ENCODE data around the gene POU2AF1. TPM values are rescaled to one million over a fixed set of nuclear protein-coding genes. Genes with fewer than 3 reads are reported as not detected.
A peak's percentile ranks its signal among the peaks of the same experiment; 100 is the strongest.

POU2AF1 gene
- total and polyA plus RNA-seq, 2 donors (not counting 1 experiment from before 2014, with no cell fraction given) = 0.17 TPM; not detected in 1

DNA sequence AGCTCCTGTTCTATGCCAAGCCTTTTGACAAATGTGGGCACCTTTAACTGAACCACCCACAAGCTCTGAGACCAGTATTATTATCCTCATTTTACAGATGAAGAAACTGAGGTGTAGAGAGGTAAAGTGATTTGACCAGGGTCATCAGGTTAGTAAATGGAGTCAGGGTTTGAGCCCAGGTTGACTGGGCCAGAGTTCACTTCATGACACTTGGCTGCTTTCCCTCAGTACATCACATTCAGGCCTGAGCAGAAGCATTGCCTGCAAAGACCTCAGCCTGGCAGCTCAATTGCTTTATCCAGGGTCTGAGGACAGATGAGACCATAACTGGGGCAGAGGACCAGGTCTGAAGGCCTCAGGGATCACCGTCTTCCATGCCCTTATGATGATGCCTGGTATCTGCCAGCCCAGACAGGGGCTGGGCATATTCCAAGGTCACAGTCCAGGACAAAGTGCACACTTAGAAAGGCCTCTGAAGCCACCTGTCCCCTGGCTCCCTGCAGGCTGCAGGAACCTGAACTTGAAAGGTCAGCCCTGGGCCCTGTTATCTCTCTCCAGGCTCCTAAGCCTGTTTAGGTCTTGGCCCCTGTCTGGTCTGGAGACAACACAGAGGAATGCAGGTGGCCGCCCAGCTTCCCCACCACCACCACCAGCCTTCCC lies 48.7 kb downstream of the POU2AF1 start:
- Histone ChIP-seq H3K36me3 (ENCODE audit: control insufficient read depth, insufficient read depth, low read length) (no peaks in the 10 kb centered on the region), H3K79me2 (ENCODE audit: control insufficient read depth, insufficient read depth, low read length) (no peaks in the 10 kb centered on the region), H2AFZ (ENCODE audit: low read length) (no peak overlapping the region), H3K4me3 (replicated peaks in 1 of 4; ENCODE audit: control extremely low read depth in 1 of 4, insufficient read depth in 1 of 4, low read depth in 3 of 4, low read length in 4 of 4) (no peak overlapping the region), H3K27ac (ENCODE audit: insufficient read depth, low read length) (no peak overlapping the region), H4K20me1 (ENCODE audit: control insufficient read depth, extremely low read depth, insufficient read depth, low read length) (no peaks in the 10 kb centered on the region), H3K9ac (ENCODE audit: insufficient read depth, low read length) (no peak overlapping the region), H3K9me3 (ENCODE audit: control insufficient read depth, insufficient read depth, low read depth, low read length) (no peaks in the 10 kb centered on the region), H3K27me3 (ENCODE audit: control insufficient read depth, insufficient read depth, low read length) (peaks cover 5% of the 10 kb centered on the region), H3K4me1 (ENCODE audit: control insufficient read depth, extremely low read depth, insufficient read depth, low read length) (no peaks in the 10 kb centered on the region), H3K4me2 (ENCODE audit: extremely low read depth, insufficient read depth, low read length) (no peak overlapping the region)
- TF ChIP-seq, protein P1, sequence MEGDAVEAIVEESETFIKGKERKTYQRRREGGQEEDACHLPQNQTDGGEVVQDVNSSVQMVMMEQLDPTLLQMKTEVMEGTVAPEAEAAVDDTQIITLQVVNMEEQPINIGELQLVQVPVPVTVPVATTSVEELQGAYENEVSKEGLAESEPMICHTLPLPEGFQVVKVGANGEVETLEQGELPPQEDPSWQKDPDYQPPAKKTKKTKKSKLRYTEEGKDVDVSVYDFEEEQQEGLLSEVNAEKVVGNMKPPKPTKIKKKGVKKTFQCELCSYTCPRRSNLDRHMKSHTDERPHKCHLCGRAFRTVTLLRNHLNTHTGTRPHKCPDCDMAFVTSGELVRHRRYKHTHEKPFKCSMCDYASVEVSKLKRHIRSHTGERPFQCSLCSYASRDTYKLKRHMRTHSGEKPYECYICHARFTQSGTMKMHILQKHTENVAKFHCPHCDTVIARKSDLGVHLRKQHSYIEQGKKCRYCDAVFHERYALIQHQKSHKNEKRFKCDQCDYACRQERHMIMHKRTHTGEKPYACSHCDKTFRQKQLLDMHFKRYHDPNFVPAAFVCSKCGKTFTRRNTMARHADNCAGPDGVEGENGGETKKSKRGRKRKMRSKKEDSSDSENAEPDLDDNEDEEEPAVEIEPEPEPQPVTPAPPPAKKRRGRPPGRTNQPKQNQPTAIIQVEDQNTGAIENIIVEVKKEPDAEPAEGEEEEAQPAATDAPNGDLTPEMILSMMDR (conservative IDR thresholded peaks at IDR 0.05 in 1 of 2, IDR thresholded peaks at IDR 0.05 in 1 of 2; ENCODE audit: low read depth in 1 of 2, low read length in 2 of 2) = no peak
- TF ChIP-seq EZH2 (IDR thresholded peaks at IDR 0.05; ENCODE audit: low read length, missing control alignments) = no peak
- DNase-seq (ENCODE audit: low read depth in 2 of 2) = no peak

DNA sequence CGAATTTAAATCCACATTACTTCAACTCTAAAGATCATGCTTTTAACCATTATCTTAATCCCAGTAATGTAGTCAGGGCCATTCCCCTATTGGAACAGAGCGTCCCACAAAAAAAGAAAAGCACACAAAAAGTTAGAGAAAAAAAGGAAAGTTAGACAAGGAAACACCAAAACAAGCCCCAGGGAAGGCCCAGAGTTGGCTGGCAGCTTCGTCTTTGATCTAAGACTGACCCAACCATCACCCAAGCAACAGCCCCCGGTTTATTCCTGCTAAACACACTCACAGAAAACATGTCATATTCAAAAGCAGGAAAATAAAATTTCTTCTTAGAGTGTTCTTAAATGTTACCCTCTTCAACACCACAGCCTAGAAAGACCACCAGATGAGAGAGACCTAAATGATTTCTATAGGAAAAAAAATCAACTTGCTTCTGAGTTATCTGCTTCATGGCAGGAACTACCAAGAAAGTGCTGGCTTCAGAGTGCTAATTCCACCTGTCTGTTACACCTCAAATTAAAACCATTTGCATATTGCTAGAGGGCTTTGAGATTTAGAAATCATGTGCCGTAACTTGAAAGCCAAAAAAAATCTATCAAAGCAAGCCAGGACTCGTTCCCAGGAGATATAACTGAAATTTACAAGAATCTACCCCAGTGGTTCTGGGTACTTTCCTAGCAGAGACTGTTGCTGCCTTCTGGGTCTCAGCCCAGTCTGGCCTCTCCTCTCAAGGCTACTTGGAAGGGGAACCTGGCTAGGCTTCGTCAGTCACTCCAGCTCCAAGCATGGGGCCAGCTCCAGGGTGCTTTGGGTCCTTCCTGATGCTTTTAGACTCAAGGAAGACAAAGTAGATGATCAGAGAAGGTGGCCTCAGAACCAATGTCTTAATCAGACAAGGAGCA lies 49.5 kb downstream of the POU2AF1 start:
- Histone ChIP-seq H4K20me1 (ENCODE audit: control insufficient read depth, extremely low read depth, insufficient read depth, low read length) (no peaks in the 10 kb centered on the region), H3K4me2 (ENCODE audit: extremely low read depth, insufficient read depth, low read length) (no peak overlapping the region), H3K9ac (ENCODE audit: insufficient read depth, low read length) (no peak overlapping the region), H3K4me3 (replicated peaks in 1 of 4; ENCODE audit: control extremely low read depth in 1 of 4, insufficient read depth in 1 of 4, low read depth in 3 of 4, low read length in 4 of 4) (no peak overlapping the region), H2AFZ (ENCODE audit: low read length) (no peak overlapping the region), H3K9me3 (ENCODE audit: control insufficient read depth, insufficient read depth, low read depth, low read length) (no peaks in the 10 kb centered on the region), H3K27me3 (ENCODE audit: control insufficient read depth, insufficient read depth, low read length) (no peaks in the 10 kb centered on the region), H3K4me1 (ENCODE audit: control insufficient read depth, extremely low read depth, insufficient read depth, low read length) (no peaks in the 10 kb centered on the region), H3K36me3 (ENCODE audit: control insufficient read depth, insufficient read depth, low read length) (no peaks in the 10 kb centered on the region), H3K27ac (ENCODE audit: insufficient read depth, low read length) (no peak overlapping the region), H3K79me2 (ENCODE audit: control insufficient read depth, insufficient read depth, low read length) (no peaks in the 10 kb centered on the region)
- TF ChIP-seq EZH2 (IDR thresholded peaks at IDR 0.05; ENCODE audit: low read length, missing control alignments) = no peak
- TF ChIP-seq, protein P1 (conservative IDR thresholded peaks at IDR 0.05 in 1 of 2, IDR thresholded peaks at IDR 0.05 in 1 of 2; ENCODE audit: low read depth in 1 of 2, low read length in 2 of 2) = no peak
- DNase-seq (ENCODE audit: low read depth in 2 of 2) = no peak

- no peaks in the 10 kb centered on the region for H4K20me1 ChIP-seq (ENCODE audit: control insufficient read depth, extremely low read depth, insufficient read depth, low read length)
- no peaks in the 10 kb centered on the region for H3K4me1 ChIP-seq (ENCODE audit: control insufficient read depth, extremely low read depth, insufficient read depth, low read length)
- H3K27ac ChIP-seq (ENCODE audit: insufficient read depth, low read length) = no peak overlapping the region
- peak in 1 of 2 donors; percentile 23 for DNase-seq (ENCODE audit: low read depth in 2 of 2)
- H3K9me3 ChIP-seq (ENCODE audit: control insufficient read depth, insufficient read depth, low read depth, low read length) = no peaks in the 10 kb centered on the region
- H3K36me3 ChIP-seq (ENCODE audit: control insufficient read depth, insufficient read depth, low read length) = no peaks in the 10 kb centered on the region
- H3K27me3 ChIP-seq (ENCODE audit: control insufficient read depth, insufficient read depth, low read length) = no peaks in the 10 kb centered on the region
- TF ChIP-seq EZH2 (IDR thresholded peaks at IDR 0.05; ENCODE audit: low read length, missing control alignments) = no peak
- TF ChIP-seq, protein P1 (conservative IDR thresholded peaks at IDR 0.05 in 1 of 2, IDR thresholded peaks at IDR 0.05 in 1 of 2; ENCODE audit: low read depth in 1 of 2, low read length in 2 of 2) = no peak
- no peaks in the 10 kb centered on the region for H3K79me2 ChIP-seq (ENCODE audit: control insufficient read depth, insufficient read depth, low read length)
- H2AFZ ChIP-seq (ENCODE audit: low read length) = no peak overlapping the region
- H3K4me2 ChIP-seq (ENCODE audit: extremely low read depth, insufficient read depth, low read length) = no peak overlapping the region
- no peak overlapping the region for H3K9ac ChIP-seq (ENCODE audit: insufficient read depth, low read length)
- H3K4me3 ChIP-seq (replicated peaks in 1 of 4; ENCODE audit: control extremely low read depth in 1 of 4, insufficient read depth in 1 of 4, low read depth in 3 of 4, low read length in 4 of 4) = no peak overlapping the region
Observed at GRCh38 chr11:111327908-111328624, 51.0 kb downstream of the POU2AF1 start.
